ENCODE results near the gene RNLS.

GRCh38 chr10:88421590-88421989, 161.5 kb downstream of the RNLS start:
- TF ChIP-seq, protein P1, sequence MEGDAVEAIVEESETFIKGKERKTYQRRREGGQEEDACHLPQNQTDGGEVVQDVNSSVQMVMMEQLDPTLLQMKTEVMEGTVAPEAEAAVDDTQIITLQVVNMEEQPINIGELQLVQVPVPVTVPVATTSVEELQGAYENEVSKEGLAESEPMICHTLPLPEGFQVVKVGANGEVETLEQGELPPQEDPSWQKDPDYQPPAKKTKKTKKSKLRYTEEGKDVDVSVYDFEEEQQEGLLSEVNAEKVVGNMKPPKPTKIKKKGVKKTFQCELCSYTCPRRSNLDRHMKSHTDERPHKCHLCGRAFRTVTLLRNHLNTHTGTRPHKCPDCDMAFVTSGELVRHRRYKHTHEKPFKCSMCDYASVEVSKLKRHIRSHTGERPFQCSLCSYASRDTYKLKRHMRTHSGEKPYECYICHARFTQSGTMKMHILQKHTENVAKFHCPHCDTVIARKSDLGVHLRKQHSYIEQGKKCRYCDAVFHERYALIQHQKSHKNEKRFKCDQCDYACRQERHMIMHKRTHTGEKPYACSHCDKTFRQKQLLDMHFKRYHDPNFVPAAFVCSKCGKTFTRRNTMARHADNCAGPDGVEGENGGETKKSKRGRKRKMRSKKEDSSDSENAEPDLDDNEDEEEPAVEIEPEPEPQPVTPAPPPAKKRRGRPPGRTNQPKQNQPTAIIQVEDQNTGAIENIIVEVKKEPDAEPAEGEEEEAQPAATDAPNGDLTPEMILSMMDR (IDR thresholded peaks at IDR 0.05) = no peak
- TF ChIP-seq POLR2AphosphoS5 (IDR thresholded peaks at IDR 0.05) (no peak), POLR2A (IDR thresholded peaks at IDR 0.05) (no peak)
